Measurements from ENCODE around the gene SURF2. TPM values are rescaled to one million over a fixed set of nuclear protein-coding genes. Genes with fewer than 3 reads are reported as not detected.

Gene SURF2
- total RNA-seq, 1 experiment from 2014 or later = 18.1 TPM

GRCh38 chr9:133382507-133383141, 26.3 kb downstream of the SURF2 start:
- no TSS peak for BruUV-seq (replicated peaks)
- no peaks in the 10 kb centered on the region for H3K36me3 ChIP-seq (ENCODE audit: low read depth)

GRCh38 chr9:133383438-133383837, 27.1 kb downstream of the SURF2 start:
- BruUV-seq (replicated peaks) = no TSS peak
- Histone ChIP-seq H3K27ac (no peak overlapping the region), H3K36me3 (ENCODE audit: low read depth) (no peaks in the 10 kb centered on the region), H3K79me2 (ENCODE audit: low read depth) (no peaks in the 10 kb centered on the region), H3K9me3 (ENCODE audit: insufficient read depth, low read depth) (no peaks in the 10 kb centered on the region), H3K27me3 (ENCODE audit: insufficient read depth, low read depth) (no peaks in the 10 kb centered on the region), H4K20me1 (ENCODE audit: insufficient read depth) (no peaks in the 10 kb centered on the region), H3F3A (ENCODE audit: insufficient read depth, low read depth) (peaks cover under 1% of the 10 kb centered on the region; the same call in 1 of the 2 replicates), H3K4me3 (no peak overlapping the region), H3K9me2 (ENCODE audit: insufficient read depth) (no peaks in the 10 kb centered on the region), H2AFZ (no peak overlapping the region), H3K4me2 (no peak overlapping the region), H3K4me1 (replicated peaks; ENCODE audit: insufficient read depth) (peaks cover 7% of the 10 kb centered on the region)
- DNase-seq = no peak
- POLR2A ChIA-PET (ENCODE audit: unreplicated experiment) = no interaction called here
- no peak for TF ChIP-seq EZH2 (IDR thresholded peaks at IDR 0.05; ENCODE audit: low read depth)
- TF ChIP-seq, protein P1, sequence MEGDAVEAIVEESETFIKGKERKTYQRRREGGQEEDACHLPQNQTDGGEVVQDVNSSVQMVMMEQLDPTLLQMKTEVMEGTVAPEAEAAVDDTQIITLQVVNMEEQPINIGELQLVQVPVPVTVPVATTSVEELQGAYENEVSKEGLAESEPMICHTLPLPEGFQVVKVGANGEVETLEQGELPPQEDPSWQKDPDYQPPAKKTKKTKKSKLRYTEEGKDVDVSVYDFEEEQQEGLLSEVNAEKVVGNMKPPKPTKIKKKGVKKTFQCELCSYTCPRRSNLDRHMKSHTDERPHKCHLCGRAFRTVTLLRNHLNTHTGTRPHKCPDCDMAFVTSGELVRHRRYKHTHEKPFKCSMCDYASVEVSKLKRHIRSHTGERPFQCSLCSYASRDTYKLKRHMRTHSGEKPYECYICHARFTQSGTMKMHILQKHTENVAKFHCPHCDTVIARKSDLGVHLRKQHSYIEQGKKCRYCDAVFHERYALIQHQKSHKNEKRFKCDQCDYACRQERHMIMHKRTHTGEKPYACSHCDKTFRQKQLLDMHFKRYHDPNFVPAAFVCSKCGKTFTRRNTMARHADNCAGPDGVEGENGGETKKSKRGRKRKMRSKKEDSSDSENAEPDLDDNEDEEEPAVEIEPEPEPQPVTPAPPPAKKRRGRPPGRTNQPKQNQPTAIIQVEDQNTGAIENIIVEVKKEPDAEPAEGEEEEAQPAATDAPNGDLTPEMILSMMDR (conservative IDR thresholded peaks at IDR 0.05) = no peak
- CTCF ChIA-PET = interaction anchor here (0.6 kb wide), 1 partner anchor 209 kb away, joined by 3 read pairs; no protein-coding TSS in a partner anchor
- intact Hi-C loops (cut with micrococcal nuclease; ENCODE audit: unreplicated experiment) = no loop called here

More at GRCh38 chr9:133382507-133383141, 26.3 kb downstream of the SURF2 start:
- H3K4me1 ChIP-seq (replicated peaks; ENCODE audit: insufficient read depth) = peaks cover 15% of the 10 kb centered on the region
- H3K79me2 ChIP-seq (ENCODE audit: low read depth) = no peaks in the 10 kb centered on the region
- TF ChIP-seq, protein P1 (conservative IDR thresholded peaks at IDR 0.05) = no peak
- no peak for TF ChIP-seq EZH2 (IDR thresholded peaks at IDR 0.05; ENCODE audit: low read depth)
- intact Hi-C loops (cut with micrococcal nuclease; ENCODE audit: unreplicated experiment) = no loop called here
- no peak overlapping the region for H3K4me2 ChIP-seq
- H3K9me3 ChIP-seq (ENCODE audit: insufficient read depth, low read depth) = no peaks in the 10 kb centered on the region
- no peak for DNase-seq
- no peaks in the 10 kb centered on the region for H3K27me3 ChIP-seq (ENCODE audit: insufficient read depth, low read depth)
- H3K9me2 ChIP-seq (ENCODE audit: insufficient read depth) = no peaks in the 10 kb centered on the region
- CTCF ChIA-PET = no interaction called here
- H4K20me1 ChIP-seq (ENCODE audit: insufficient read depth) = no peaks in the 10 kb centered on the region
- H2AFZ ChIP-seq = no peak overlapping the region
- H3F3A ChIP-seq (ENCODE audit: insufficient read depth, low read depth) = peaks cover 9% of the 10 kb centered on the region
- H3K4me3 ChIP-seq = no peak overlapping the region
- POLR2A ChIA-PET (ENCODE audit: unreplicated experiment) = no interaction called here
- no peak overlapping the region for H3K27ac ChIP-seq

GRCh38 chr9:133384736-133385321, 28.5 kb downstream of the SURF2 start:
- Histone ChIP-seq H3K27ac (no peak overlapping the region), H3K4me1 (replicated peaks; ENCODE audit: insufficient read depth) (no peaks in the 10 kb centered on the region), H3K4me3 (no peak overlapping the region), H3K9me3 (ENCODE audit: insufficient read depth, low read depth) (no peaks in the 10 kb centered on the region), H3K27me3 (ENCODE audit: insufficient read depth, low read depth) (peaks cover 8% of the 10 kb centered on the region; the same call in 1 of the 2 replicates), H3K4me2 (no peak overlapping the region), H3K36me3 (ENCODE audit: low read depth) (no peaks in the 10 kb centered on the region), H2AFZ (no peak overlapping the region), H3K79me2 (ENCODE audit: low read depth) (no peaks in the 10 kb centered on the region), H4K20me1 (ENCODE audit: insufficient read depth) (no peaks in the 10 kb centered on the region), H3F3A (ENCODE audit: insufficient read depth, low read depth) (no peaks in the 10 kb centered on the region), H3K9me2 (ENCODE audit: insufficient read depth) (no peaks in the 10 kb centered on the region)
- BruUV-seq (replicated peaks) = no TSS peak
- intact Hi-C loops (cut with micrococcal nuclease; ENCODE audit: unreplicated experiment) = no loop called here
- DNase-seq = no peak
- CTCF ChIA-PET = interaction anchor here (0.6 kb wide), 1 partner anchor 226 kb away, joined by 6 read pairs; no protein-coding TSS in a partner anchor
- TF ChIP-seq EZH2 (IDR thresholded peaks at IDR 0.05; ENCODE audit: low read depth) = no peak
- TF ChIP-seq, protein P1 (conservative IDR thresholded peaks at IDR 0.05) = no peak
- POLR2A ChIA-PET (ENCODE audit: unreplicated experiment) = no interaction called here
